Right atrium auricular region (tissue), 2 donors: ENCODE measurements around the gene TAMALIN. TPM values are rescaled to one million over a fixed set of nuclear protein-coding genes. Genes with fewer than 3 reads are reported as not detected.
A peak's percentile ranks its signal among the peaks of the same experiment; 100 is the strongest.

Experiments
- DNase-seq: peaks from one replicate; pipeline ENCODE4 v3.0.0-alpha.2; 2019; ENCODE audit warnings: low spot score
- H3K27ac ChIP-seq, 2 donors: fragments of 200-600 bp; sonication (generic); 1 replicate in 1 of 2; 2 replicates in 1 of 2; pipeline ENCODE4 v1.5.1; 2016 to 2019
- H3K27me3 ChIP-seq, 2 donors: fragments of 200-600 bp; sonication (generic); one replicate each; pipeline versions ENCODE4 v1.5.1 to v1.6.0; 2017 to 2019
- H3K36me3 ChIP-seq: fragments of 200-600 bp; sonication (generic); one replicate; pipeline ENCODE4 v1.5.1; 2016
- H3K4me1 ChIP-seq, 2 donors: fragments of 200-600 bp; sonication (generic); one replicate each; pipeline versions ENCODE4 v1.5.1 to v1.6.0; 2017 to 2019
- H3K4me3 ChIP-seq, 2 donors: fragments of 200-600 bp; sonication (generic); 1 replicate in 1 of 2; 2 replicates in 1 of 2; pipeline ENCODE4 v1.5.1; 2017 to 2019; ENCODE audit warnings: mild to moderate bottlenecking in 1 of 2, moderate library complexity in 1 of 2
- H3K9me3 ChIP-seq, 2 donors: fragments of 200-600 bp; sonication (generic); one replicate each; pipeline ENCODE4 v1.5.1; 2019
- CTCF ChIP-seq, 2 donors: fragments of 200-600 bp; sonication (generic); IDR thresholded peaks; one replicate each; pipeline ENCODE4 v1.5.1; 2019; ENCODE audit warnings: antibody characterized with exemption in 2 of 2
- total RNA-seq, 2 donors: library from RNA; depleted of rRNA; stranded (reverse); fragments of >200 nt; gene quantifications; one replicate each; pipeline ENCODE4 v1.1.0, GENCODE V29; 2016

The TAMALIN gene
- total RNA-seq, 2 donors from 2014 or later, result 17.6 to 23.2 TPM

GRCh38 chr12:52032446-52032803 lies 25.7 kb downstream of the TAMALIN start:
- Histone ChIP-seq H3K27me3 (no peaks in the 10 kb centered on the region), H3K4me1 (peaks cover 0 to 61% of the 10 kb centered on the region in 2 donors), H3K9me3 (no peaks in the 10 kb centered on the region), H3K36me3 (no peaks in the 10 kb centered on the region), H3K27ac (peak overlapping the region; percentile 94 to 99), H3K4me3 (peak overlapping the region; percentile 11 to 39)
- TF ChIP-seq CTCF (IDR thresholded peaks at IDR 0.05), result no peak
- DNase-seq, result peak; percentile 94

DNA sequence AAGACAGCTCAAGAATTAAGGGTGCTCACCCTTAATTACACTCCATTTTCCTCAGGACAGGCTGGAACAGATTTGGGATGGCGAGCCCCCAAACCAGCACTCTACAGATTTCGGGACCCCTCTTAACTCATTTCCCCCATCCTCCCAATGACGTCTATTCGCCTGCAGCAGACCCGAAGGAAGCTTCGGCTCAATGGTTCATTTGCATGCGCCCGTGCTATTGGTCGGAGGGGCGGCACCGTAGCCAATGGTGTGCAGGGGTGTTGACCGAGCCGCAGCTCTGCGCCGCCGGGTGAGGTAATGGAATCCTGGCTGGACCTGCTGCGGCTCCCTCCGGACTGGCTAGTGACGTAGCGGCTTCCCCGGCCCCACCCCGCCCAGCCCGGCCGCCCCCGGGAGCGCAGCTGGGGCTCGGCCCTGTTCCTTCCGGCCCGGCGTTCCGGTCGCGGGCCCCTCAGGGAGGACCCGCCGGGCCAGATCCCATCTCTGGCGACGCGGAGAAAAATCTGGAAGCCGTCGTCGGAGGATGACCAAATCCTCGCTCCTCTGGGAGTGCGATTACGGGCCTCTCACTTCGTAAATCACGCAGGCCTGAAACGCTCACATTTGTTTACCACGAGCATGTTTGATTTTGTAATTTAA lies 26.2 kb downstream of the TAMALIN start:
- Histone ChIP-seq H3K4me1 (peaks cover 0 to 62% of the 10 kb centered on the region in 2 donors), H3K36me3 (no peaks in the 10 kb centered on the region)
- peak; percentile 99 for DNase-seq

DNA sequence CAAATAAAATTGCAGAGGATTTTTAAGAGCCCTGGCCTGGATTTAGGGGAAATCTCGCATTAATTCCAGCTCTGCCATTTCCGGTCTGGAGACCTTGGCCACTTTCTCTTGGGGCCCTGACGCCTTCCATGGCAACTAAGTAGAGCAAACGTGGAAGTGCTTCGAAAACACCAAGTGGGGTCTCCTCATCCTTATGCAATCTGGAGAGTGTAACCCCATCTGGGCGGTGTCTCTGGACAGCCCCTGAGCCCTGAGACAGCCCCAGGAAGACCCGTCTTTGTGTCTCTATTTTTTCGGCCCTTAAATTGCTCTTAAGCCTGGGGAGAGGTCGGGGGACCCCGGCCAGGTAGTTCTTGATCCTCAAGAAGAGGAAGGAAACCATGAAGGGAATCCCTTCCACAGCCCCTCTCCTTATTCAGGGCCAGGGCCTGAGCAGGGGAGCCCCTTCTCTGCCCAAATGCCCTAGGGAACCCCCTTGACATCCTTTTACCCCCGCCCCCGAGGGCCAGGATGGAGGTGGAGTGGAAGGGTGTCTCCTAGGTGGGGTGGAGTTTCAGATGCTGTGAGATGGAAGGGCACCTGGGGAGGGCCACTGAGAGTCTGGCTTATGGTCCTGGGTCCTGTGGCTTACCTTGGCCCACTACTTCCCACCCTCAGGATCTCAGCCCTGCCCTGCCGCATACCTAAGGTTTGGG lies 26.8 kb downstream of the TAMALIN start:
- peak overlapping the region; percentile 94 to 99 for H3K27ac ChIP-seq
- no peak for DNase-seq
- no peaks in the 10 kb centered on the region for H3K27me3 ChIP-seq
- peaks cover 0 to 69% of the 10 kb centered on the region in 2 donors for H3K4me1 ChIP-seq
- H3K9me3 ChIP-seq, result no peaks in the 10 kb centered on the region
- H3K4me3 ChIP-seq, result peak overlapping the region; percentile 3 to 37
- no peak for TF ChIP-seq CTCF (IDR thresholded peaks at IDR 0.05)
- no peaks in the 10 kb centered on the region for H3K36me3 ChIP-seq

More for the DNA sequence above, 26.2 kb downstream of the TAMALIN start:
- TF ChIP-seq CTCF (IDR thresholded peaks at IDR 0.05), result no peak
- Histone ChIP-seq H3K27ac (peak overlapping the region; percentile 94 to 99), H3K9me3 (no peaks in the 10 kb centered on the region), H3K4me3 (peak overlapping the region; percentile 11 to 39), H3K27me3 (no peaks in the 10 kb centered on the region)

DNA sequence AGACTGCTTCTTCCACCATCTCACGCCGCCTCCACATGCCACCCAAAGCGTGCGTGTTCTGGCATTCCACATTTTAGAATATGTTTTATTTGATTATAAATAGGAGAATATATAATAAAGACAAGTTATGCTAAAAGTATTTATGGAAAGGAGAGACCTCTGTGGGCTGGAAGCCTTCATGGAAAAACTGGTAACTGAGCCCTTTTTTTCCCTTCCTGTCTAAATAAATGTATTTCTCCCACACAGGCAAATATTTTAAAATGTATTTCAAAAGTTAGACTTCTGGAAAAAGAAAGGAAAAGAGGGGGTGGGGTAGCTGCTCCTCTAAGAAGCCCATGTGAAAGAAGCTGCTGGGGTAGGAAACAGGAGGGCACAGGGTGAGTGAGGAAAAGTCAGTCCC lies 28.4 kb downstream of the TAMALIN start:
- no peaks in the 10 kb centered on the region for H3K36me3 ChIP-seq
- no peak overlapping the region for H3K4me3 ChIP-seq
- no peaks in the 10 kb centered on the region for H3K27me3 ChIP-seq
- peak overlapping the region; percentile 94 to 99 for H3K27ac ChIP-seq
- H3K4me1 ChIP-seq, result peaks cover 0 to 73% of the 10 kb centered on the region in 2 donors
- no peak for DNase-seq
- no peaks in the 10 kb centered on the region for H3K9me3 ChIP-seq
- TF ChIP-seq CTCF (IDR thresholded peaks at IDR 0.05), result no peak

- Histone ChIP-seq H3K4me1 (peaks cover 0 to 73% of the 10 kb centered on the region in 2 donors), H3K27ac (peak overlapping the region; percentile 94 to 99), H3K27me3 (no peaks in the 10 kb centered on the region), H3K4me3 (no peak overlapping the region), H3K9me3 (no peaks in the 10 kb centered on the region), H3K36me3 (no peaks in the 10 kb centered on the region)
- TF ChIP-seq CTCF (IDR thresholded peaks at IDR 0.05), result no peak
- no peak for DNase-seq
These were observed 29.2 kb downstream of the TAMALIN start for GRCh38 chr12:52035926-52036325.
